ENCODE data around the gene DNAH1.

The DNAH1 gene

GRCh38 chr3:52385157-52385556 lies 69.0 kb downstream of the DNAH1 start:
- H3K4me3 ChIP-seq (ENCODE audit: low read length) = no peak overlapping the region
- no peak overlapping the region for H3K27ac ChIP-seq (ENCODE audit: low read depth, low read length)
- H3K36me3 ChIP-seq (ENCODE audit: control insufficient read depth, insufficient read depth, low read length) = peaks cover 2% of the 10 kb centered on the region
- H3K4me1 ChIP-seq (ENCODE audit: control insufficient read depth, insufficient read depth, low read length) = no peaks in the 10 kb centered on the region
- no peaks in the 10 kb centered on the region for H3K27me3 ChIP-seq (ENCODE audit: control insufficient read depth, insufficient read depth, low read length)
- H3K9ac ChIP-seq (ENCODE audit: low read length) = no peak overlapping the region

DNA sequence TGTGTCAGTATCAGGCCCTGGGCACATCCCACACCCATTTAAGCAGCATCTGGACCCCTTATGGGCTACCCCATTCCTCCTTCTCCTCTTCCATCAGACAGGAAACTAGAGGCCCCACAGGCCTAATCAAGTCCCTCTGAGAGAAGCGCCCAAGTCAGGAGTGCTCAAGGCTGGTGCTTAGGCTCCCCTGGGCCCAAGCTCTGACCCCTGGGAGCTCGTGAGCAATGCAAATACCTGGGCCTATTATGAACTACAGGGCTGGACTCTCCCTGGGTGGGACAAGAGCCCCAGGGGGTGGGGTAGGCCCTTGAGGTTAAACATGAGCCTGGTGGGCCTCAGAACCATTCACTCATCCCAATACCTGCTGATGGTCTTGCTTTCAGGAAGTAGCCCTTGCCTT lies 71.4 kb downstream of the DNAH1 start:
- Histone ChIP-seq H3K27me3 (ENCODE audit: control insufficient read depth, insufficient read depth, low read length) (no peaks in the 10 kb centered on the region), H3K36me3 (ENCODE audit: control insufficient read depth, insufficient read depth, low read length) (peaks cover 2% of the 10 kb centered on the region), H3K4me3 (ENCODE audit: low read length) (no peak overlapping the region), H3K4me1 (ENCODE audit: control insufficient read depth, insufficient read depth, low read length) (no peaks in the 10 kb centered on the region), H3K27ac (ENCODE audit: low read depth, low read length) (no peak overlapping the region), H3K9ac (ENCODE audit: low read length) (no peak overlapping the region)

DNA sequence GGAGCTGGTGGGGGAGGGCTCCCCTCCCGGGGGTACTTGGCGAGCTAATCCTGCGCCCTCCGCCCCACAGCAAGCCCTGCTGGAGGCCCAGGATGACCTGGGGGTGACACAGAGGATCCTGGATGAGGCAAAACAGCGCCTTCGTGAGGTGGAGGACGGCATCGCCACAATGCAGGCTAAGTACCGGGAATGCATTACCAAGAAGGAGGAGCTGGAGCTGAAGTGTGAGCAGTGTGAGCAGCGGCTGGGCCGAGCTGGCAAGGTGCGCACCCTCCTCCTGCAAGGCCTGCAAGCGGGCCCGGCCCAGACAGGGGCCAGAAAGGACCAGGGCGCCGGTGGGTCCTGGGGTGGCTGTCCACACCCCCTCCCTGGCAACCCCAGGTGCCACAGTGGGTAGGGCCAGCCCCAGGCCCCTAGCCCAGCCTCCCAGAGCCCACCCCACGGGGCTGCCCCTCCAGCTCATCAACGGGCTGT lies 72.3 kb downstream of the DNAH1 start:
- Histone ChIP-seq H3K4me1 (ENCODE audit: control insufficient read depth, insufficient read depth, low read length) (no peaks in the 10 kb centered on the region), H3K27me3 (ENCODE audit: control insufficient read depth, insufficient read depth, low read length) (no peaks in the 10 kb centered on the region), H3K27ac (ENCODE audit: low read depth, low read length) (no peak overlapping the region), H3K4me3 (ENCODE audit: low read length) (no peak overlapping the region), H3K9ac (ENCODE audit: low read length) (no peak overlapping the region), H3K36me3 (ENCODE audit: control insufficient read depth, insufficient read depth, low read length) (peaks cover 2% of the 10 kb centered on the region)

GRCh38 chr3:52388933-52389332 lies 72.8 kb downstream of the DNAH1 start:
- H3K27me3 ChIP-seq (ENCODE audit: control insufficient read depth, insufficient read depth, low read length) = no peaks in the 10 kb centered on the region
- no peak overlapping the region for H3K9ac ChIP-seq (ENCODE audit: low read length)
- peaks cover 2% of the 10 kb centered on the region for H3K36me3 ChIP-seq (ENCODE audit: control insufficient read depth, insufficient read depth, low read length)
- H3K27ac ChIP-seq (ENCODE audit: low read depth, low read length) = no peak overlapping the region
- no peak overlapping the region for H3K4me3 ChIP-seq (ENCODE audit: low read length)
- H3K4me1 ChIP-seq (ENCODE audit: control insufficient read depth, insufficient read depth, low read length) = no peaks in the 10 kb centered on the region

DNA sequence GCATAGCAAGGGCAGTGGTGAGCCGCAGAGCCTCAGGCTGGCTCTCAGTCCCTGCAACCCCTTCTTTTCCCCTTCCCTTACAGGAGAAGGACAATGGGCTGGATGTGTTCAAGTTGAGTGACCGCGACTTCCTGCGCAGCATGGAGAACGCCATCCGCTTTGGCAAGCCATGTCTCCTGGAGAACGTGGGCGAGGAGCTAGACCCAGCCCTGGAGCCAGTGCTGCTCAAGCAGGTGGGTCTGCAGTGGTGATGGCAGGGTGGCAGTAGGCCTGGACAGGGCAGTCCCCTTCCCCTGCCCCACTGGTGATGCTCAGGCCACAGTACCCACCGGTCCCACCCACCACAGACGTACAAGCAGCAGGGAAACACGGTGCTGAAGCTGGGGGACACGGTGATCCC lies 75.0 kb downstream of the DNAH1 start:
- Histone ChIP-seq H3K4me1 (ENCODE audit: control insufficient read depth, insufficient read depth, low read length) (no peaks in the 10 kb centered on the region), H3K4me3 (ENCODE audit: low read length) (no peak overlapping the region), H3K9ac (ENCODE audit: low read length) (no peak overlapping the region), H3K27me3 (ENCODE audit: control insufficient read depth, insufficient read depth, low read length) (no peaks in the 10 kb centered on the region), H3K27ac (ENCODE audit: low read depth, low read length) (no peak overlapping the region), H3K36me3 (ENCODE audit: control insufficient read depth, insufficient read depth, low read length) (peaks cover 2% of the 10 kb centered on the region)

DNA sequence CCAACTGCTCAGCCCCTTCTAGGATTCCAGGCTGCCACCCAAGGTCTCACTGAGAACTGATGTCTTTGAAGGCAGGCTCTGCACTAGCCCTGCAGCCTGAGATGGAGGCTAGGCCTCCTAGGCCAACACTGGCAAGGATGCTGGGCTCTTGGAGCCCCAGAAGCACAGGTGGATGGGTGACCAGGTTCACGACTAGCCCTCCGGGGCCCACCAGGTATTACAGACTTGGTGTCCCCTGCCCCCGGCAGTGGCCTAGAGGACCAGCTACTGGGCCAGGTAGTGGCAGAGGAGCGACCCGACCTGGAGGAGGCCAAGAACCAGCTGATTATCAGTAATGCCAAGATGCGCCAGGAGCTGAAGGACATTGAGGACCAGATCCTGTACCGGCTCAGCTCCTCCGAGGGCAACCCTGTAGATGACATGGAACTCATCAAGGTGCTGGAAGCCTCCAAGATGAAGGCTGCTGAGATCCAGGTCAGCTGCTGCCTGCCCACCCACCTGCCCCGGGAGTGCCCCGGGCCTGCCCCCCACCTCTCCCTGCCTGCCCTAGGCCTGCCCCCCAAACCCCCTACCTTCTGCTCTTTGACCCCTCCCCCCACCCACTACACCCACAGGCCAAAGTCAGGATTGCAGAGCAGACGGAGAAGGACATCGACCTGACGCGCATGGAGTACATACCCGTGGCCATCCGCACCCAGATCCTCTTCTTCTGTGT lies 76.3 kb downstream of the DNAH1 start:
- Histone ChIP-seq H3K4me3 (ENCODE audit: low read length) (no peak overlapping the region), H3K36me3 (ENCODE audit: control insufficient read depth, insufficient read depth, low read length) (peaks cover 2% of the 10 kb centered on the region)

DNA sequence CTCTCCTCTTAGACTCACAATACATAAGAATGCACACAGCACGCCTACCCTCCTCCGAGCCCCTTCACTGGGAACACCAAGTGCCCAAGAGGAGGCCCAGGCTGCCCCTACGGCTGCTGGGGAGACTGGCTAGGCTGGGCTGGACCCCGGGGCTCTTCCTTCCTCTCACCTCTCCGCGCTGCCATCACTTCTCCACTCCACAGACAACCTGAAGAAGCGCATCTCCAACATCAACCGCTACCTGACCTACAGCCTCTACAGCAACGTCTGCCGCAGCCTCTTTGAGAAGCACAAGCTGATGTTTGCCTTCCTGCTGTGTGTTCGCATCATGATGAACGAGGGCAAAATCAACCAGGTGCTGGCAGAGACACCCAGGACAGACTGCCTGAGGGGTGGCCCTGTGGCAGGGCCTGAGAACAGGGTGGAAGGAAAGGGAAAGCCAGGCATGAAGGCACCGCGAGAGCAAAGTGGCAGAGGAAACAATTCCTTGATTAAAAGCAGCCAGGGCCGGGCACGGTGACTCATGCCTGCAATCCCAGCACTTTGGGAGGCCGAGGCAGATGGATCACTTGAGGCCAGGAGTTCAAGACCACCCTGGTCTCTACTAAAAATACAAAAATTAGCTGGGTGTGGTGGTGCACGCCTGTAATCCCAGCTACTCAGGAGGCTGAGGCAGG lies 77.2 kb downstream of the DNAH1 start:
- Histone ChIP-seq H3K4me3 (ENCODE audit: low read length) (no peak overlapping the region), H3K9ac (ENCODE audit: low read length) (no peak overlapping the region), H3K4me1 (ENCODE audit: control insufficient read depth, insufficient read depth, low read length) (no peaks in the 10 kb centered on the region), H3K27ac (ENCODE audit: low read depth, low read length) (no peak overlapping the region), H3K27me3 (ENCODE audit: control insufficient read depth, insufficient read depth, low read length) (no peaks in the 10 kb centered on the region), H3K36me3 (ENCODE audit: control insufficient read depth, insufficient read depth, low read length) (peaks cover 2% of the 10 kb centered on the region)

More for the DNA sequence above, 76.3 kb downstream of the DNAH1 start:
- H3K27me3 ChIP-seq (ENCODE audit: control insufficient read depth, insufficient read depth, low read length) = no peaks in the 10 kb centered on the region
- no peak overlapping the region for H3K9ac ChIP-seq (ENCODE audit: low read length)
- no peak overlapping the region for H3K27ac ChIP-seq (ENCODE audit: low read depth, low read length)
- H3K4me1 ChIP-seq (ENCODE audit: control insufficient read depth, insufficient read depth, low read length) = no peaks in the 10 kb centered on the region

- Histone ChIP-seq H3K9ac (ENCODE audit: low read length) (no peak overlapping the region), H3K4me3 (ENCODE audit: low read length) (no peak overlapping the region), H3K4me1 (ENCODE audit: control insufficient read depth, insufficient read depth, low read length) (no peaks in the 10 kb centered on the region), H3K27ac (ENCODE audit: low read depth, low read length) (no peak overlapping the region), H3K36me3 (ENCODE audit: control insufficient read depth, insufficient read depth, low read length) (no peaks in the 10 kb centered on the region), H3K27me3 (ENCODE audit: control insufficient read depth, insufficient read depth, low read length) (no peaks in the 10 kb centered on the region)
These were observed 78.0 kb downstream of the DNAH1 start for GRCh38 chr3:52393959-52394670.

- Histone ChIP-seq H3K4me3 (ENCODE audit: low read length) (no peak overlapping the region), H3K27me3 (ENCODE audit: control insufficient read depth, insufficient read depth, low read length) (no peaks in the 10 kb centered on the region), H3K9ac (ENCODE audit: low read length) (no peak overlapping the region), H3K27ac (ENCODE audit: low read depth, low read length) (no peak overlapping the region), H3K4me1 (ENCODE audit: control insufficient read depth, insufficient read depth, low read length) (no peaks in the 10 kb centered on the region), H3K36me3 (ENCODE audit: control insufficient read depth, insufficient read depth, low read length) (no peaks in the 10 kb centered on the region)
These were observed 78.8 kb downstream of the DNAH1 start for GRCh38 chr3:52394751-52395502.

GRCh38 chr3:52395503-52395865 lies 79.4 kb downstream of the DNAH1 start:
- H3K4me3 ChIP-seq (ENCODE audit: low read length) = no peak overlapping the region
- no peak overlapping the region for H3K27ac ChIP-seq (ENCODE audit: low read depth, low read length)
- H3K9ac ChIP-seq (ENCODE audit: low read length) = no peak overlapping the region
- no peaks in the 10 kb centered on the region for H3K36me3 ChIP-seq (ENCODE audit: control insufficient read depth, insufficient read depth, low read length)
- no peaks in the 10 kb centered on the region for H3K27me3 ChIP-seq (ENCODE audit: control insufficient read depth, insufficient read depth, low read length)
- H3K4me1 ChIP-seq (ENCODE audit: control insufficient read depth, insufficient read depth, low read length) = no peaks in the 10 kb centered on the region

- H3K27ac ChIP-seq (ENCODE audit: low read depth, low read length) = no peak overlapping the region
- H3K36me3 ChIP-seq (ENCODE audit: control insufficient read depth, insufficient read depth, low read length) = peaks cover 3% of the 10 kb centered on the region
- H3K4me3 ChIP-seq (ENCODE audit: low read length) = no peak overlapping the region
- no peaks in the 10 kb centered on the region for H3K4me1 ChIP-seq (ENCODE audit: control insufficient read depth, insufficient read depth, low read length)
- H3K27me3 ChIP-seq (ENCODE audit: control insufficient read depth, insufficient read depth, low read length) = no peaks in the 10 kb centered on the region
- no peak overlapping the region for H3K9ac ChIP-seq (ENCODE audit: low read length)
These were observed 80.1 kb downstream of the DNAH1 start for GRCh38 chr3:52396011-52396906.
